SU-DHL-6 (cell line): Measurements from ENCODE around the gene ITPR1.

Experiments used
- H2AFZ ChIP-seq: fragments of 200-600 bp; sonication (generic); 2 replicates; pipeline ENCODE4 v1.6.1; 2014; ENCODE audit warnings: low read depth, mild to moderate bottlenecking, moderate library complexity, mixed read lengths, antibody characterized with exemption, low read length; ENCODE audit not compliant: severe bottlenecking
- H3F3A ChIP-seq: fragments of 200-600 bp; shearing (Covaris generic); 2 replicates; pipeline ENCODE4 v1.6.0; 2016; ENCODE audit warnings: antibody characterized with exemption, mild to moderate bottlenecking; ENCODE audit not compliant: insufficient read depth
- H3K27ac ChIP-seq: fragments of 200-600 bp; sonication (generic); 2 replicates; pipeline ENCODE4 v1.5.1; 2016; ENCODE audit warnings: low read depth, mild to moderate bottlenecking, low read length, moderate library complexity, mixed read lengths
- H3K27me3 ChIP-seq: fragments of 200-600 bp; sonication (generic), shearing (Covaris generic); 2 replicates; pipeline ENCODE4 v1.6.0; 2014; ENCODE audit warnings: mild to moderate bottlenecking, low read length
- H3K36me3 ChIP-seq: fragments of 200-600 bp; sonication (generic); 2 replicates; pipeline ENCODE4 v1.6.1; 2014; ENCODE audit warnings: mild to moderate bottlenecking, low read length, mixed read lengths
- H3K4me2 ChIP-seq: fragments of 300-600, 200-600 bp; shearing (Covaris generic), sonication (generic); 2 replicates; pipeline ENCODE4 v1.6.0; 2014; ENCODE audit warnings: low read length, low read depth, mild to moderate bottlenecking; ENCODE audit not compliant: poor library complexity, severe bottlenecking
- H3K4me3 ChIP-seq: fragments of 200-600 bp; sonication (generic); 2 replicates; pipeline ENCODE4 v1.5.1; 2014; ENCODE audit warnings: antibody characterized with exemption, low read length, mild to moderate bottlenecking, mixed read lengths; ENCODE audit not compliant: insufficient read depth, poor library complexity, severe bottlenecking
- H3K79me2 ChIP-seq: fragments of 200-600 bp; sonication (generic); 2 replicates; pipeline ENCODE4 v1.6.1; 2014; ENCODE audit warnings: mild to moderate bottlenecking, low read length, moderate library complexity; ENCODE audit not compliant: insufficient read depth
- H3K9ac ChIP-seq: fragments of 200-600 bp; sonication (generic); 2 replicates; pipeline ENCODE4 v1.7.0; 2014; ENCODE audit warnings: mild to moderate bottlenecking, low read length
- H3K9me2 ChIP-seq: fragments of 200-600 bp; sonication (generic); replicated peaks from 2 replicates; pipeline ENCODE4 v1.6.1; 2014; ENCODE audit warnings: low read length; ENCODE audit not compliant: insufficient read depth
- H3K9me3 ChIP-seq: fragments of 200-600 bp; sonication (generic); 2 replicates; pipeline ENCODE4 v1.6.1; 2014; ENCODE audit warnings: low read length, mixed read lengths; ENCODE audit not compliant: insufficient read depth
- H4K20me1 ChIP-seq: fragments of 200-600 bp; sonication (generic); 2 replicates; pipeline ENCODE4 v1.6.1; 2014; ENCODE audit warnings: low read depth, mild to moderate bottlenecking, antibody characterized with exemption, low read length, moderate library complexity, mixed read lengths
- CTCF ChIP-seq: fragments of 200-600 bp; sonication (generic); IDR thresholded peaks from one replicate; pipeline ENCODE4 v1.5.1; 2017; ENCODE audit warnings: antibody characterized with exemption, mild to moderate bottlenecking, low read length, moderate library complexity; ENCODE audit not compliant: insufficient read depth, poor library complexity, severe bottlenecking
- EZH2phosphoT487 ChIP-seq: fragments of 200-600 bp; sonication (generic), shearing (Covaris generic); conservative IDR thresholded peaks from 2 replicates; pipeline ENCODE4 v1.6.1; 2018; ENCODE audit warnings: mild to moderate bottlenecking, antibody characterized with exemption, low read length, moderate library complexity, mixed read lengths

ITPR1 gene

GRCh38 chr3:4738737-4739274 lies 245.7 kb downstream of the ITPR1 start:
- H3K4me3 ChIP-seq, result no peak overlapping the region
- no peaks in the 10 kb centered on the region for H3K9me3 ChIP-seq
- TF ChIP-seq EZH2phosphoT487 (no peak), CTCF (no peak)
- no peak overlapping the region for H3K9ac ChIP-seq
- no peak overlapping the region for H3K4me2 ChIP-seq
- H3K36me3 ChIP-seq, result no peaks in the 10 kb centered on the region
- no peaks in the 10 kb centered on the region for H3K79me2 ChIP-seq
- no peaks in the 10 kb centered on the region for H3K27me3 ChIP-seq
- H3K27ac ChIP-seq, result no peak overlapping the region
- no peaks in the 10 kb centered on the region for H3F3A ChIP-seq
- H3K9me2 ChIP-seq, result no peaks in the 10 kb centered on the region
- no peak overlapping the region for H2AFZ ChIP-seq
- H4K20me1 ChIP-seq, result no peaks in the 10 kb centered on the region

- H3F3A ChIP-seq, result no peaks in the 10 kb centered on the region
- H3K4me2 ChIP-seq, result no peak overlapping the region
- no peaks in the 10 kb centered on the region for H3K27me3 ChIP-seq
- H3K79me2 ChIP-seq, result no peaks in the 10 kb centered on the region
- no peak for TF ChIP-seq CTCF
- TF ChIP-seq EZH2phosphoT487, result no peak
- H2AFZ ChIP-seq, result no peak overlapping the region
- no peaks in the 10 kb centered on the region for H3K9me2 ChIP-seq
- no peak overlapping the region for H3K27ac ChIP-seq
- H3K9me3 ChIP-seq, result no peaks in the 10 kb centered on the region
- H3K4me3 ChIP-seq, result no peak overlapping the region
- H3K9ac ChIP-seq, result no peak overlapping the region
- no peaks in the 10 kb centered on the region for H3K36me3 ChIP-seq
- no peaks in the 10 kb centered on the region for H4K20me1 ChIP-seq
Measured at GRCh38 chr3:4739289-4740236, 246.4 kb downstream of the ITPR1 start.

DNA sequence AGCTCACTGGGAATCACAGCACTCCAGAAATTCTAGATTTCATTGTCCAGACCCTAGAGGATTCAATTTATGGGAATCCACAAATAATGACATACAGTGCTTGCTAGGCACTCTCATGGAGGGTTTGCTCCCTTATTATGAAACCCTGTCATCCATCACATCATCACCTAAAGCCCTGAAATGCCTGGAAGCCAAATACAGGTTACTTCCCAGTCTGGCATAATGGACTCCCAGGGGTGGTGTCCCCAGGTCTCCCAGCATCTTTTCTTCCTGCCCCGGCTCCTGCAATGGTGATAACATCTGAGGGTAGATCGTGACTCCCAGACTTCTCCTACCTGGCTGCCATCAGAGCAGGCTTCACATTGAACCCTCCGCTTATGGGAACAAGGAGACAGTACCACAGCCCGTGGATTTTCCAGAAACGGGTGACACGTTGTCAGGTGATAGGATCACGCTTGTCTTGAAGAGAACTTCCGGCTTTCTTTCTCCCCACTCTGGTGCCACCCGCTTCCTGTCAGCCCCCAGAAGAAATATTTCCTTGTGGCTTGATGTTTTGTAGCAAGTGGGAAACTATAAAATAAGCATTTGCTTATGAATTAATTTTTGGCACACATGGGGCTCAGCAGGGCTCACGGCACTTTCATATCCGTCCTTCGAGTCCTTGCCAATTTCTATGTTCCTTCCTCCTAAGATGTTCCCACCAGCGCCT lies 247.4 kb downstream of the ITPR1 start:
- Histone ChIP-seq H3K9ac (no peak overlapping the region), H3K27me3 (no peaks in the 10 kb centered on the region), H3K4me3 (no peak overlapping the region), H3K4me2 (no peak overlapping the region), H3K79me2 (no peaks in the 10 kb centered on the region), H2AFZ (no peak overlapping the region), H3K9me2 (no peaks in the 10 kb centered on the region), H3F3A (no peaks in the 10 kb centered on the region), H4K20me1 (no peaks in the 10 kb centered on the region), H3K27ac (no peak overlapping the region), H3K36me3 (no peaks in the 10 kb centered on the region), H3K9me3 (no peaks in the 10 kb centered on the region)
- no peak for TF ChIP-seq CTCF
- no peak for TF ChIP-seq EZH2phosphoT487
